ENCODE data around the gene TEX51.
A peak's percentile ranks its signal among the peaks of the same experiment; 100 is the strongest.

The TEX51 gene

DNA sequence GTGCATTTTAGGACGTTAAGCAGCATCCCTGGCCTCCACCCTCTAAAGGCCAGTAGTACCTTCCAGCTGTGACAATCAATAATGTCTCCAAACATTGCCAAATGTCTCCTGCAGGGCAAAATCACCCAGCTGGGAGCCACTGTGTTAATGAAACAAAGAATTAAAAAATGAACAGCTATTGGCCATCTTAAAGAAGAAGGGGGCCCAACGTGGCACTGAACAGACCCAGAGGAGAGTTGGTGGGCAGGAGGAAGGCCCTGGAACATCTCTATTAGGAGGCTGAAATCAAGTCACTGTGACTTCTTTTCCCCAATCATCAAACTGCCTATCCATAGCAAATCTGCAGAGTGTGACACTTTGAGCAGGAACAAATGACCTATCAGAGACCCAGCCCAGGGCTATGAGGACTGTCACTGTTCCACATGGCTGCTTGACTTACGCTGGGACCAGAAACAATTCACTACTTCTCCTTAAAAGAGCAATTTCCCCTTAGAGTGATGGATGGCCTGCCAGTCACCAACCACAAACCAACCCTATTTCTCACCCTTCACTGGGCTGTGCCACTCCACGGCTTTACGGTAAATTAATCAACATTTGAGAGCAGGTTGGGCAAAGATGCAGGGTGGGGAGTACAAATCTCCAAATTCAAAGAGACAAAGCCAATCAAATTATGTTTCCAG lies 35.2 kb upstream of the TEX51 start:
- no peak for TF ChIP-seq GATA1 (IDR thresholded peaks at IDR 0.05; ENCODE audit: low read depth, low read length)
- TF ChIP-seq POLR2A (IDR thresholded peaks at IDR 0.05; ENCODE audit: low read length), result no peak
- no peak for DNase-seq

DNA sequence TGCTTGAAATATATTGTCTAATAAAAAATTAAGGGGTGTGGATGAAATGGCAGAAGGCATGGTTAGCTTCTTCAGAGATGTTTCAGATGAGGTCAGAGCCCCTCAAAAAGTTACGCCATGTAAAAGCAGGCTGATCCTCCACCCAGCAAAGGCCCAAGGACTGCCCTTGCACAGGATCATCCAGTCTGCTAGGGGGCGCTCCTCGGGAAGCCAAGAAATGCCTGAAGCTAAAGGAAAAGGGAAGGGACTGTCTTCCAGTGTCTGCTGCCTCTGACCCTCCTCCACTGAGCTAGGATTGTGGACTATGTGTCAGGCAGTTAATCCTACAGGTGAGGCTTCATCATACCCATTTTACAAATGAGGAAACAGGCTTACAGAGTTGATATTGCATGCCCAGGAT lies 33.8 kb upstream of the TEX51 start:
- DNase-seq, result peak in 1 of 2 experiments; percentile 8
- TF ChIP-seq GATA1 (IDR thresholded peaks at IDR 0.05; ENCODE audit: low read depth, low read length), result no peak
- TF ChIP-seq POLR2A (IDR thresholded peaks at IDR 0.05; ENCODE audit: low read length), result no peak

DNA sequence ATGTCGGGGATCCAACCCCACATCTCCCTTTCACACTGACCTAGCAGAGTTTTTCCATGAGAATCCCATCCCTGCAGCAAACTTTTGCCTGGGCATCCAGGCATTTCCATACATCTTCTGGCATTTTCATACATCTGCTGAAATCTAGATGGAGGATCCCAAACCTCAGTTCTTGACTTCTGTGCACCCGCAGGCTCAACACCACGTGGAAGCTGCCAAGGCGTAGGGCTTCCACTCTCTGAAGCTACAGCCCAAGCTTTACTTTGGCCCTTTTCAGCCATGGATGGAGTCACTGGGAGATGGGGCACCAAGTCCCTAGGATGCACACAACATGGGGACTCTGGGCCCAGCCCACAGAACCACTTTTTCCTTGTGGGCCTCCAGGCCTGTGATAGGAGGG lies 32.2 kb upstream of the TEX51 start:
- TF ChIP-seq POLR2A (IDR thresholded peaks at IDR 0.05; ENCODE audit: low read length), result no peak
- no peak for DNase-seq

DNA sequence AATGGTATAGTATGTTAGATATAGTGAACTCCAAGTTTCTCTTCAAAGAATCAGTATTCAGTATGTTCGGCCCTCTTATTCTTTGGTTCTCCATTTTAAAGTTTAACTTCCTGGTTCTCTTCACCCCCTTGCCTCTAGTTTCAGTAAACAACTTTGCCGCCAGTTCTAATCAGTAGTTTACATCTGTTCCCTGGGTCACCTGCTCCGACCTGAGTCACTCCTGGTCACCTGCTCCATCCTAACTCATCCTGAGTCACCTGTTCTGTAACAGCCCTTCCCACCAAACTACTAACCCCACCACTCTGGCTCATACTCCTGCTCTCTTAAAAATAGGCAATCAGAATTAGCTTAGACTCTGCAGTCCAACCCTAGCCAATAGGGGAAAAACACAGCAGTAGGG lies 23.7 kb upstream of the TEX51 start:
- TF ChIP-seq POLR2A (IDR thresholded peaks at IDR 0.05; ENCODE audit: low read length) (no peak), GATA1 (IDR thresholded peaks at IDR 0.05; ENCODE audit: low read depth, low read length) (no peak)
- no peak for DNase-seq

DNA sequence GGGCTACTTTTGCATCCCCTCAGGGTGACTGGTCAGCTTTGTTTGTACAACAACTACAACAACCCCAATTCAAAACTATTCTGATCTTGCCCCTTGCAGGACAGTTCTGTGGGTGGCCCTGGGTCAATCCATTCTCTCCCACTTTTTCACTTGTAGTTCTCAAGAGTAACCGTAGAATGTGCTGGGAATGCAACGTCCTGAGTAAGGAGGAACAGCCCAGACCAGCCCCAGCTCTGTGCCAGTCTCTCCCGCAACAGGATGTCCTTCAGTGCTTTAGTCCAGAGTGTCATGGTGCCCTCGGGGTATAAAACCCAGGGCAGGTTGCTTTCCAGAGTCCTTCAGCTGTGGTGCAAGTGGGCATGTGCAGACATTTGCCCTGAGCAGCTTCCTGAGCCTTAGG lies 22.1 kb upstream of the TEX51 start:
- no peak for DNase-seq
- TF ChIP-seq GATA1 (IDR thresholded peaks at IDR 0.05; ENCODE audit: low read depth, low read length), result no peak
- no peak for TF ChIP-seq POLR2A (IDR thresholded peaks at IDR 0.05; ENCODE audit: low read length)

DNA sequence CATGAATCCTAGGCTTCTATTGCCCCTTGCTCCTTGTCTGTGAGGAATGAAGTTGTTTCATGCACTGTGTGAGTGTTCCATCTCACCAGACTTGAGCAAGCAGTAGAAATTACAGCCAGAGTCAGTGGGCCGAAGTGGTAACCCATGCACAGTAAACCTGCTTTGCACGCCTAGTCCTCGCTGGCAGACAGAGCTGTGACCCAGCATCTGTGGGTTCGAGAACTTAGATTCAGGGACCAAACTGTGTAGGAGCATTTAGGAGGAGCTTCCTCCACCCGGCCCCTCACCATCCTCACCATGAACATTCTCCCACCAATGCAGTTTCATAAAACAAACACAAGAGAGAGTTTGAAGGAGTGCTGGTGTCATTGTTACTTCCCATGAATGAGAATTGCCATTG lies 21.6 kb upstream of the TEX51 start:
- DNase-seq, result no peak
- TF ChIP-seq POLR2A (IDR thresholded peaks at IDR 0.05; ENCODE audit: low read length), result no peak
- TF ChIP-seq GATA1 (IDR thresholded peaks at IDR 0.05; ENCODE audit: low read depth, low read length), result no peak

DNA sequence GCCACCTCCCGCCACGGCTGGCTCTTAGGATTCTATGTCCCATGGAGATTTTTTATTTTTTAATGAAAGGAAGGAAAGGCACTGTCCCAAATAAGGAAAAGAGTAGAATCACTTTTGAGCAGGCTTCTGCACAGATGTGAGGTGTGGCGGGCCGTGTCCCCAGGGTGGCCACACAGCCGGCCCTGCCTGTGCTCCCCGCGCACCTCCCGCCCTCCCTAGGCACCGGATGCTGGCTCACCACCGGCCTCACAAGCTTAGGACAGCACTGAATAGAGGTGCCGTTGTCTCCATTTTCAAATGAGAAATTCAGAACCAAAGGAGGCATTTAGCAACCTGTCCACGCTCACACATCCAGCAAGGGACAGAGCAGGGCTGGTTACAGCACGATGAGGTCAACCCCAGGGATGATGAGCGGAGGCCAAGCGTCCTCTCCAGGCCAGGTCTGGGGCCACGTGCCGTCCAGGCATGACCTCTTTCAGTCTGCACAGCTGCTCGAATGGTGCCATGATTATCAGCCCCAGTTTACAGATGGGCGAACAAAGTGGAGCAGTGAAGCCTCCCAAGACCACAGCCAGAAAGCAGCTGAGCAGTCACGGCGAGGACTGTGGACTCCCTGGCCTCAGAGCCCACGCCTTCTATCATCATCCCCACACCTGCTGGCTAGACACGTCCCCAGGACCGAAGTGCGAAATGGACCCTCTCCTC lies 20.7 kb upstream of the TEX51 start:
- DNase-seq, result no peak

DNA sequence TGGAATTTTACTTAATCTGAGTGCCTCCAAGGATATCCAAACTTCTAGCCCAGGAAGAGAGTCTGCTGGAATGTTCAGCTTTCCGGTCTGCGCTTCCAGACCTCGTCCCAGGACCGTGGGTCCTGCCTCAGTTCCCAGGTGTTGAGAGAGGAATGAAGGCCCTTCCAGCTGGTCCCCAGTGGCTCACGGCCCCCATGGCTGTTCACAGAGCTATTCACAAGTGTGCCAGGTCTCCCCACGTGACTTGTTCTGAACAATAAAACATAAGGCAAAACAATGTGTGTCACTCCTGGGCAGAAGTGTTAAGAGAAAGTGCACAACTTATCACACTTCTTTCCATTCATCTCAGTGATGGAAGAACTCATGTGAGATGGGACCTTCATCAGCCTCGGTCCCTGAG lies 20.1 kb upstream of the TEX51 start:
- DNase-seq, result no peak
- TF ChIP-seq GATA1 (IDR thresholded peaks at IDR 0.05; ENCODE audit: low read depth, low read length) (no peak), POLR2A (IDR thresholded peaks at IDR 0.05; ENCODE audit: low read length) (no peak)

More for the DNA sequence above, 20.7 kb upstream of the TEX51 start:
- TF ChIP-seq GATA1 (IDR thresholded peaks at IDR 0.05; ENCODE audit: low read depth, low read length), result no peak
- TF ChIP-seq POLR2A (IDR thresholded peaks at IDR 0.05; ENCODE audit: low read length), result no peak

DNA sequence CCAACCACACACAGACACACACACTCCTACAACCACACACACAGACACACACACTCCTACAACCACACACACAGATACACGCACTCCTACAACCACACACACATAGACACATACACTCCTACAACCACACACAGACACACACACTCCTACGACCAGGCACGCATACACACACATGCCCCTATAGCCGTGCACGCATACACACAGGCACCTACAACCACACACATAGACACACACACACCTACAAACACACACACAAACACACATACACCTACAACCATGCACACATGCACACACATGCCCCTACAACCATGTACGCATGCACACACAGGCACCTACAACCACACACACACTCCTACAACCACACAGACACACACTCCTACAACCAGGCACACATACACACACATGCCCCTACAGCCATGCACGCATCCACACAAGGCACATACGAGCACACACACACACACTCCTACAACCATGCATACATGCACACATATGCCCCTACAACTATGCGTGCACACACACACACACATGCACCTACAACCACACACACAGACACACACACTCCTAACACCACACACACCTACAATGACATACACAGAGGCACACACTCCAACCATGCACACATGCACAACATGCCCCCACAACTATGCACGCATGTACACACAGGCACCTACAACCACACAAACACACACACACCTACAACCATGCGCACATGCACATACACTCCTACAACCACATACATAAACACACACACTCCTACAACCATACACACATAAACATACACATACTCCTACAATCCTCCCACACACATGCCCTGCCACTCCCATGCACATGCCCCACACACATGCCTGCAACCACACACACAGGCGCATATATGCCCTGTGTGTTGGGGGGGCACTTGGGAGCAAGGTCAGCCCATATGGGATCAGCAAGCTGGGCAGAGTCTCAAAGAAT lies 19.1 kb upstream of the TEX51 start:
- TF ChIP-seq POLR2A (IDR thresholded peaks at IDR 0.05; ENCODE audit: low read length) (no peak), GATA1 (IDR thresholded peaks at IDR 0.05; ENCODE audit: low read depth, low read length) (no peak)
- no peak for DNase-seq

DNA sequence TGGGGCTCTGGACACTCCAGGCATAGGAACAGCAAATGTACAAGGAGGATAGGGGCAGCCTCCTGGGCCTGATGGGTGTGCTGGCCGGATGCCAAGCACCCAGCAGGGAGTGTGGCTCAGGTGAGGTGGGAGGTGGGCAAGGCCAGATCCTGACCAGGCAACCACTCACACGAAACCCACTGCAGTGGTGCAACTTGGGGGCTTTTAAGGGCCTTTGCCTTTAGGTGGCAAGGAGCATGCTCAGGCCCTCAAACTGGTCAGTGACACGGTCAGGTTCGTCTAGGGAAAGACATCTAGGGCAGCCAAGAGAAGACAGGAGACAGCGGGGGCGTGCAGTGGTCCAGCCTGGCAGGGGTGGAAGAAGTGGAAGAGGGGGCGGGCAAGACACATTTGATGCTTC lies 18.4 kb upstream of the TEX51 start:
- no peak for DNase-seq

DNA sequence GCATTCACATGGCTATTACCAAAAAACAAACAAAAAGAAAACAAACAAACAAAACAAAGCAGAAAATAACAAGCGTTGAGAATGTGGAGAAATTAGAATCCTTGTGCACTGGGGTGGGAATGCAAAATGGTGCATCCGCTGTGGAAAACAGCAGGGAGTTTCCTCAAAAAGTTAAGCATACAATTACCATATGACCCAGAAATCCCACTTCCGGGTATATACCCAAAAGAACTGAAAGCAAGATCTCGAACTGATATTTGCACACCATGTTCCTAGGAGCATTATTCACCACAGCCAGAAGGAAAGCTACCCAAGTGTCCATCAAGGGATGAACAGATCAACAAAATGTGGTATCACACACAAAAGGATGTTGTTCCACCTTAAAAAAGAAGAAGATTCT lies 17.9 kb upstream of the TEX51 start:
- TF ChIP-seq POLR2A (IDR thresholded peaks at IDR 0.05; ENCODE audit: low read length) (no peak), GATA1 (IDR thresholded peaks at IDR 0.05; ENCODE audit: low read depth, low read length) (no peak)
- DNase-seq, result no peak

More for the DNA sequence above, 18.4 kb upstream of the TEX51 start:
- TF ChIP-seq POLR2A (IDR thresholded peaks at IDR 0.05; ENCODE audit: low read length) (no peak), GATA1 (IDR thresholded peaks at IDR 0.05; ENCODE audit: low read depth, low read length) (no peak)

DNA sequence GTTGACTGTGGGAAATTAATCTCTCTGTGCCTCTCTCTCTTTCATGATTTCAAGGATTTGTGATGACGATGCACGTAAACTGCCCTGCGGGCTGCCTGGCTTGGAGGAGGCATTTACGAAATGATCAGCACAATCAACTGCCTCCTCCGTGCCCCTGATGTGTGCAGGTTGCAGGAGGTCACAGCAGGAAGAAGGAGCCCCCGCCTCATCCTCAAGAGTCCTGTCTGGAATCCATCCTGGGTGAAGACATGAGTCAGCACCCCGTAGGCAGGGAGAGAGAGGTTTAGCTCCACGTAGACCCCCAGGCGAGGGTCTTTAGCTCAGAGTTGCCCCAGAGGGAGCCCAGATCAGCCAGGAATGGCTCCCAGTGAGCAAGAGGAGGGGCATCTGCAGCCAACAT lies 17.1 kb upstream of the TEX51 start:
- DNase-seq, result no peak
- TF ChIP-seq POLR2A (IDR thresholded peaks at IDR 0.05; ENCODE audit: low read length) (no peak), GATA1 (IDR thresholded peaks at IDR 0.05; ENCODE audit: low read depth, low read length) (no peak)

DNA sequence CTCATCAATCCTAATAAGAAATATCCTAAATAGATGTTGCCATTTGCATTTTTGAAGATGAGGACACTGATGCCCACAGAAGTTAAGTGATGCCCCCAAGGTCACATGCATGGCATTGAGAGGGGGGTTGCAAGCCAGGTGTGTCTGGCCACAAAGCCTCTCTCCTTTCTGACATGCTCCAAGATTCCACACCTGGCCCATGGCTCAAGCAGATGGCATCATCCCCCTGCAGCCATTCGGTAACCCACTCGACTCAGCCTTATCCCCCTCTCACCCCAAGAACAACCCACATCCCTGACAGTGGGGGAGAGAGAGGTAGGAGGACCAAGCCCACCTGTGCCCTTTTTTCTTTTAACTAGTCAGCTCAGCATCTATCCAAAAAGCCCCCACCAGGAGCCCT lies 16.5 kb upstream of the TEX51 start:
- DNase-seq, result no peak
- TF ChIP-seq GATA1 (IDR thresholded peaks at IDR 0.05; ENCODE audit: low read depth, low read length) (no peak), POLR2A (IDR thresholded peaks at IDR 0.05; ENCODE audit: low read length) (no peak)

All from erythroblast (primary cell).